Activated CD8-positive, alpha-beta memory T cell treated with anti-CD3 and anti-CD28 coated beads, Interleukin-2, amount 50 U/mL, for 1 hour (primary cell): ENCODE results near the gene PGLYRP1.

Source experiments
- DNase-seq: peaks from one replicate; pipeline ENCODE4 v3.0.0-alpha.2; 2020; ENCODE audit errors: extremely low read depth

The PGLYRP1 gene

GRCh38 chr19:46032597-46033025, 9.8 kb upstream of the PGLYRP1 start:
- DNase-seq = no peak

- DNase-seq = no peak
Measured at GRCh38 chr19:46031781-46032596, 9.1 kb upstream of the PGLYRP1 start.

- DNase-seq = no peak
Measured at GRCh38 chr19:46030812-46031550, 8.1 kb upstream of the PGLYRP1 start.

DNA sequence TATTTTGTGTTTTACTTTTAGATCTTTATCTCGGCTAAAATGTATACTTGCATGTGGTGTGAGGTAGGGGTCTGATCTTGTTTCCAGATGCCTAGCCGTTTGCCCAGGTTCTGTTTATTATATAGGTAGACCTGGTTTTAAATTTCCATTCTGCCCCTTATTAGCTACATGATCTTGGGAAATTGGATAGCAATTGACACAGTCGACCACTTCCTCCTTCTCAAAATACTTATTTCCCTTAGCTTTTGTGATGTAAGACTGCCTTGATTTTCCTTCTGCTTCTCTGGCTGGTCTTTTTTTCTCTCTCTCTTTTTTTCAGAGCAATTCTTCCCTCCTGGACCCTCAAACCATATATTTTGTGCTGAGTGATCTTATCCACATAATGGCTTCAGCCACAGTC, 3.0 kb upstream of the PGLYRP1 start:
- DNase-seq = no peak

- DNase-seq = no peak
Measured at GRCh38 chr19:46023311-46023779, 492 bp upstream of the PGLYRP1 start.

- DNase-seq = no peak
Measured at GRCh38 chr19:46022061-46022430, 807 bp downstream of the PGLYRP1 start.

GRCh38 chr19:46021531-46022041, 1.3 kb downstream of the PGLYRP1 start:
- no peak for DNase-seq

DNA sequence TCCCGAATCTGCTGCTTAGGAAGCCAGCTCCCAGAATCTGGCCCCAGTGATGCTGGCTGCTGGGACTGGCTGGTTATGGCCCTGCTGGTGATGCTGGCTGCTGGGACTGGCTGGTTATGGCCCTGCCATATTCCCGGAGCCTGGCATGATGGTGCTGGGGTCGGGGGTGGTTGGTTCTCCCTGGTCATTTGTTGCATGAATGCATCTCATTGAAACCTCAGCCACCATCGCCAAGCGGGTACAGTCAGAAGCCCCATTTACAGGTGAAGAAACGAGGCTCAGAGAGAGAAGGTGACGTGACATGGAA, 2.1 kb downstream of the PGLYRP1 start:
- no peak for DNase-seq

DNA sequence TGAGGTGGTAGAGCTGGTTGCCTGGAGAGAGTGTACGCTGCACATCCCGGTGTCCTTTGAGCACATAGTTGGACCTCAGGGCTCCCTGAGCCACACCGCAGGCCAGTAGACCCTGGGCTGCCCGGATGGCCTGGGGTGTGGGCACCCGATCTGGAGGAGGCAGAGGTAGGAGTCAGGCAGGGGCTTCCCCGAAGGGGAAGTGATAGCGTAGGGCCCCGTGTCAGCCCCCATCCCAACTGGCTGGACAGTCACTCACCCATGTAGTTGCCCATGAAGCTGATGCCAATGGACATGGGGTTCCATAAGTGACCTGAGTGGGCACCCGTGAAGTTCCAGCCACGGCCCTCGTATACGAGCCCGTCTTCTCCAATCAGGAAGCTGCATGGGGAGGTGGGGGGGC, 3.6 kb downstream of the PGLYRP1 start:
- no peak for DNase-seq

DNA sequence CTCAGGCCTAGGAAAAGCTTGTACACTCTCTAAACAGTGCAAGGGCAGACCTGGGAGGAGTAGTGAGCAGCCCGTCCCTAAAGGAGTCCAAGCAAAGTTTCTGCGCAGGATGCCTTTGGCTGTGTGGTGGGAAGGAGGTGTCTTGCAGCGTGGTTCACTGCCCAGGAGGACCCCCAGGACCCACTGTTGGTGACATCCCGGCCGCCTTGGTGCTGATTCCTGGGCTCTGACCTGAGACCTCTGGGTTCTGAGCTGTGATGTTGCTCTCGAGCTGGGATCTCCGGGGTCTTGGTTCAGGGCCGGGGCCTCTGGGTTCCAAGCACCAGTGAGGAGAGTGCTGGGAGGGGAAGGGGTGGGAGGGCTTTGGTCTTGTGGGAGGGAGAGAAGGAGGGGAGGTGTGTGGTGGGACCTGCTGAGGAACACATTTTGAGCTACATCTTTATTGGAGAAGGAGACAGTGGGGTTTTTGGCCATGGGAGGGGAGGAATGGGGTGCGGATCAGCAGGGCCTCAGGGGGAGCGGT, 4.1 kb downstream of the PGLYRP1 start:
- no peak for DNase-seq

DNA sequence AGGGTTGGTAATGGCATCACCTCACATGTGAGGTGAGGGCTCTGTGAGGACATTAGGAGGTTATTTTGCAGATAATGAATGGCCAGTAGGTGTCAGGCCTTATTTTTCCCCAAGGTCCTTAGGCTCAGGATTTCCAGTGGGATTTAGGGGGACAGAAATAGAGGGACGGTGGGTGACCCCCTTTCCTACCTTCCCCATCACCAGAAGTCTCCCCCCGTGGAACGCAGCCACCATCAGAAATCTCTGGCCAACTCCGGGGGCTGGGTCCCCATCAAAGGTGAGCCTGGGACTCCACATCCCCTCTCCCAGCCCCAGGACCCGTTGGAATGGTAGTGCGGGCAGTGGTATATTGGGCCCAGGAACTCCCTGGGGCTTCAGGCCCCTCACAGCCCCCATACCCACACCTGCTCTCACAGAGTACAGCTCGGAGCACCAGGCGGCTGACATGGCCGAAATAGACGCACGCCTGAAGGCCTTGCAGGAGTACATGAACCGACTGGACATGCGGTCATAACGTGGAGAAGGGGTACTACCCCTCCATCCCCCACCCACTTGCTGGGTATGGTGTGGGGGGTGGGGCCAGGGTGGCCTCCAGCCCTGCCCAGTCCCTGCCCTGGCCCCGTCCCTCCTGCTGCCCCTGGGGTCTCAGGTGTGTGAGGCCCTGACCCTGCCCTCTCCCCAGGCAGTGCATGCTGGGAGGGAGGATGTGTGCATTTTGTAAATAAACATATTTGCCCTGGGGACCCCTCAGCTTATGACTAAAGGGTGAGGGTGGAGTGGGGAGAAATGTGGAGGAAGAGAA, 4.8 kb downstream of the PGLYRP1 start:
- DNase-seq = no peak

- DNase-seq = no peak
Measured at GRCh38 chr19:46017095-46017429, 5.8 kb downstream of the PGLYRP1 start.

GRCh38 chr19:46016426-46017094, 6.3 kb downstream of the PGLYRP1 start:
- peak; percentile 43 for DNase-seq

- DNase-seq = no peak
Measured at GRCh38 chr19:46015687-46016425, 7.0 kb downstream of the PGLYRP1 start.

DNA sequence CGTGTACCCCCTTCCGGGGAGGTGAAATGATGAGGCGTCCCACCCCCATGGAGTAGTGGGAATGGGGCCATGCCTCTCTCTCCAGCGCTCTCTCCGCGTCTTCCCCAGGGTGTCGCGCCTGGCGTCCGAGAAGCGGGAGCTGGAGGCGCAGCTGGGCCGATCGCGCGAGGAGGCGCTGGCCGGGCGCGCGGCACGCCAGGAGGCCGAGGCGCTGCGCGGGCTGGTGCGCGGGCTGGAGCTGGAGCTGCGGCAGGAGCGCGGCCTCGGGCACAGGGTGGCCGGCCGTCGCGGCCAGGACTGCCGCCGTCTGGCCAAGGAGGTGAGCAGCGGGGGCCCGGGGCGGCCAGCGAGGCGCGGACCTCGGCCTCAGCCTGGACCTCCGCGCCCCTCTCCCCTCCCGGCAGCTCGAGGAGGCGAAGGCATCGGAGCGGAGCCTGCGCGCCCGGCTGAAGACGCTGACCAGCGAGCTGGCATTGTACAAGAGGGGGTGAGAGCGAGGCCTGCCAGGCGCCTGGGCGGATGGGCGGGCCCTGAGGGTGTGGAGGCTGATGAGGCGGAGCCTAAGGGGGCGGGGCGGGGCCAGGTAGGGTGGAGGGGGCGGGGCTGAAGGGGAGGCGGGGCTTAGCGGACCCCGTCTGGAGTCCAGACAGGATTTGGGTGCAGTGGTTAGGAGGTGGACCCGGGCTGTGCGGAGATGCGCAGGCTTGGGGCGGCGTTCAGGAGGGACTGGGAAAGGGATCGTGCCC, 7.7 kb downstream of the PGLYRP1 start:
- DNase-seq = peak; percentile 18

GRCh38 chr19:46014534-46014933, 8.3 kb downstream of the PGLYRP1 start:
- no peak for DNase-seq

- peak; percentile 16 for DNase-seq
Measured at GRCh38 chr19:46009530-46010510, 13.0 kb downstream of the PGLYRP1 start.

DNA sequence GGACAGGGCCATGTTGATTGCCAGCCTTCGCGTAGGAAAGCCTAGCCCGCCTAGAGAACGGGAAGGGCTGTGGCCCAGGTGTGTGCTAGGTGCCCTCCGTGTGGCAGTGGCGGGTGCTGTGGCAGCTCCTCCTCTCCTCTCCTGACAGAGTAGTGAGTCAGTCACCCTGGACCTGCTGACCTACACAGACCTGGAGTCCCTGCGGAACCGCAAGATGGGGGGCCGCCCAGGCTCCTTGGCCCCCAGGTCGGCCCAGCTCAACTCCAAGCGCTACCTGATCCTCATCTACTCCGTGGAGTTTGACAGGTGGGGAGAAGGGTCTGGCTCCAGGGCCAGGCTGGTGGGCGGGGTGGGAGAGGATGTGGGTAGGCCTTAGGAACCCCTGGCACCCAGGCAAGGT, 16.4 kb downstream of the PGLYRP1 start:
- no peak for DNase-seq
